ENCODE measurements around the gene TMEM38B. TPM values are rescaled to one million over a fixed set of nuclear protein-coding genes. Genes with fewer than 3 reads are reported as not detected.

Gene TMEM38B
- total and polyA plus RNA-seq, 8 donors, result 0.87 to 26.8 (median 3.4) TPM

- no peaks in the 10 kb centered on the region for H3K4me1 ChIP-seq
- no peak overlapping the region for H3K27ac ChIP-seq
- no peak for DNase-seq
- H3K36me3 ChIP-seq, result no peaks in the 10 kb centered on the region
- H3K9me3 ChIP-seq, result peaks cover 0 to 34% (median 15%) of the 10 kb centered on the region in 4 donors
- no peak for TF ChIP-seq EP300 (IDR thresholded peaks at IDR 0.05)
- no peak for TF ChIP-seq POLR2A (IDR thresholded peaks at IDR 0.05)
- no peak for TF ChIP-seq CTCF (IDR thresholded peaks at IDR 0.05)
- no peak for TF ChIP-seq POLR2AphosphoS5 (IDR thresholded peaks at IDR 0.05)
- no peaks in the 10 kb centered on the region for H3K27me3 ChIP-seq
- 70 to 84% (median 77%) methylated on average over 3 of the region's 3 CpGs for WGBS, 5 donors
- intact Hi-C loops (cut with DNase I; ENCODE audit: low total_unique reads), result no loop called here
- no peak overlapping the region for H3K4me3 ChIP-seq
Measured at GRCh38 chr9:105816202-105816744, 121.9 kb downstream of the TMEM38B start.

- Histone ChIP-seq H3K27ac (no peak overlapping the region), H3K36me3 (no peaks in the 10 kb centered on the region), H3K27me3 (no peaks in the 10 kb centered on the region), H3K4me3 (no peak overlapping the region), H3K9me3 (peaks cover 0 to 29% (median 14%) of the 10 kb centered on the region in 4 donors), H3K4me1 (no peaks in the 10 kb centered on the region)
- TF ChIP-seq CTCF (IDR thresholded peaks at IDR 0.05), result no peak
- TF ChIP-seq EP300 (IDR thresholded peaks at IDR 0.05), result no peak
- no peak for TF ChIP-seq POLR2AphosphoS5 (IDR thresholded peaks at IDR 0.05)
- no peak for TF ChIP-seq POLR2A (IDR thresholded peaks at IDR 0.05)
- intact Hi-C loops (cut with DNase I; ENCODE audit: low total_unique reads), result no loop called here
- no peak for DNase-seq
- 90 to 96% (median 93%) methylated on average over 5 of the region's 5 CpGs for WGBS, 5 donors
Measured at GRCh38 chr9:105816981-105817380, 122.6 kb downstream of the TMEM38B start.

GRCh38 chr9:105818903-105819302 lies 124.6 kb downstream of the TMEM38B start:
- Histone ChIP-seq H3K4me3 (no peak overlapping the region), H3K9me3 (peaks cover 0 to 36% (median 23%) of the 10 kb centered on the region in 4 donors), H3K27ac (no peak overlapping the region), H3K36me3 (no peaks in the 10 kb centered on the region), H3K4me1 (no peaks in the 10 kb centered on the region), H3K27me3 (no peaks in the 10 kb centered on the region)
- 84 to 92% (median 85%) methylated on average over 15 of the region's 15 CpGs for WGBS, 5 donors
- TF ChIP-seq EP300 (IDR thresholded peaks at IDR 0.05), result no peak
- no peak for TF ChIP-seq CTCF (IDR thresholded peaks at IDR 0.05)
- TF ChIP-seq POLR2A (IDR thresholded peaks at IDR 0.05), result no peak
- TF ChIP-seq POLR2AphosphoS5 (IDR thresholded peaks at IDR 0.05), result no peak
- intact Hi-C loops (cut with DNase I; ENCODE audit: low total_unique reads), result no loop called here
- DNase-seq, result no peak

GRCh38 chr9:105822814-105823213 lies 128.5 kb downstream of the TMEM38B start:
- Histone ChIP-seq H3K4me1 (no peaks in the 10 kb centered on the region), H3K27me3 (no peaks in the 10 kb centered on the region), H3K9me3 (peaks cover 0 to 36% (median 21%) of the 10 kb centered on the region in 4 donors), H3K4me3 (no peak overlapping the region), H3K36me3 (no peaks in the 10 kb centered on the region), H3K27ac (no peak overlapping the region)
- no peak for DNase-seq
- no peak for TF ChIP-seq EP300 (IDR thresholded peaks at IDR 0.05)
- no peak for TF ChIP-seq CTCF (IDR thresholded peaks at IDR 0.05)
- no peak for TF ChIP-seq POLR2AphosphoS5 (IDR thresholded peaks at IDR 0.05)
- no peak for TF ChIP-seq POLR2A (IDR thresholded peaks at IDR 0.05)
- 75 to 82% (median 77%) methylated on average over 18 to 23 of the region's 23 CpGs for WGBS, 5 donors
- intact Hi-C loops (cut with DNase I; ENCODE audit: low total_unique reads), result no loop called here

Other genes starting within 250 kb of the TMEM38B start
- 10 to 100 TPM in 1 of 5 donors, 1 to 10 TPM in 3, not detected in 1; 3.0 to 13.2 (median 3.4) TPM for gene FSD1L, start 246.5 kb upstream of the TMEM38B start, total RNA-seq
- 1 to 10 TPM in 2 of 3 donors, under 1 TPM in 1; 0.78 to 1.2 (median 1.1) TPM for gene FSD1L, start 246.5 kb upstream of the TMEM38B start, polyA plus RNA-seq
- gene FKTN, start 136.4 kb upstream of the TMEM38B start, total RNA-seq, result 10 to 100 TPM in 2 of 5 donors, 1 to 10 TPM in 3; 1.7 to 39.7 (median 8.5) TPM
- 1 to 10 TPM; 1.8 to 3.6 (median 3.1) TPM for gene FKTN, start 136.4 kb upstream of the TMEM38B start, polyA plus RNA-seq
- gene TAL2, start 32.1 kb upstream of the TMEM38B start, total RNA-seq, result 1 to 10 TPM in 1 of 5 donors, not detected in 4; 1.3 TPM
- gene TAL2, start 32.1 kb upstream of the TMEM38B start, polyA plus RNA-seq, result not detected